Measurements from ENCODE around the gene SMIM33.

DNA sequence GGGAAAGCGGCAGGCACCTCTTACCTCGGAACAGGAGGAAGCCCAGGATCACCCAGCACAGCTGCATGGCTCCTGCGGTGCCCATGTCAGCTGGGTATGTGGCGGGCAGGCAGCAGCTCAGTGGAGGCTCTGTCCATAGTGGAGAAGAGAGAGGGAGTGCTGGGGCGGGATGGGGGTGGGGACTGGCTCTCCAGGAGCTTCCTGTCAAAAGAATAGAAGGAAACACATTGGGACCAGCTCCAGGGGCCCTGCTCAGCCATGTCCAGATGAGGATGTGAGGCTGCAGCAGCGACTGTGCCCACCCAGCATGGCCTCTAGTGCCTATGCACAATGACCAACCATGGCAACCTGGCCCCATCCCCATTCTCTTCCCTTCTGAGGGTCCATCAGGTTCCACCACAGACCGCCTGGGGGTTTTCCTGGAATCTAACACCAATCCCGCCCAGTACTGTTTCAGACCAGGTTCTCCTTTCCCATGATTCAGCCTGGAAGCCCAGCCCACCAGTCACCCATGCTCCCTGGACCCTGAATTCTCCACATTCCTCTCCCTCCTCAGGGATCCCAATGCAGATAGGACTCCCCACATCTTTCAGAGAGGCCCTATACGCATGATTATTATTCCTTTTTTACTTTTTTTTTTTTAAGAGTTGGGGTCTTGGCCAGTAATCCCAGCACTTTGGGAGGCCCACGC is 8.1 kb upstream of the SMIM33 start, which contains the start of gene ECSCR:
- TF ChIP-seq, protein P1, sequence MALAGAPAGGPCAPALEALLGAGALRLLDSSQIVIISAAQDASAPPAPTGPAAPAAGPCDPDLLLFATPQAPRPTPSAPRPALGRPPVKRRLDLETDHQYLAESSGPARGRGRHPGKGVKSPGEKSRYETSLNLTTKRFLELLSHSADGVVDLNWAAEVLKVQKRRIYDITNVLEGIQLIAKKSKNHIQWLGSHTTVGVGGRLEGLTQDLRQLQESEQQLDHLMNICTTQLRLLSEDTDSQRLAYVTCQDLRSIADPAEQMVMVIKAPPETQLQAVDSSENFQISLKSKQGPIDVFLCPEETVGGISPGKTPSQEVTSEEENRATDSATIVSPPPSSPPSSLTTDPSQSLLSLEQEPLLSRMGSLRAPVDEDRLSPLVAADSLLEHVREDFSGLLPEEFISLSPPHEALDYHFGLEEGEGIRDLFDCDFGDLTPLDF (CRISPR knock-in tag; IDR thresholded peaks at IDR 0.05), result no peak
- no peak for TF ChIP-seq ZNF121 (CRISPR knock-in tag; IDR thresholded peaks at IDR 0.05)
- no peak for TF ChIP-seq FOXP1 (CRISPR knock-in tag; IDR thresholded peaks at IDR 0.05; ENCODE audit: borderline replicate concordance)
- no peak for TF ChIP-seq ZNF263 (CRISPR knock-in tag; IDR thresholded peaks at IDR 0.05; ENCODE audit: low read depth)
- TF ChIP-seq, protein P2, sequence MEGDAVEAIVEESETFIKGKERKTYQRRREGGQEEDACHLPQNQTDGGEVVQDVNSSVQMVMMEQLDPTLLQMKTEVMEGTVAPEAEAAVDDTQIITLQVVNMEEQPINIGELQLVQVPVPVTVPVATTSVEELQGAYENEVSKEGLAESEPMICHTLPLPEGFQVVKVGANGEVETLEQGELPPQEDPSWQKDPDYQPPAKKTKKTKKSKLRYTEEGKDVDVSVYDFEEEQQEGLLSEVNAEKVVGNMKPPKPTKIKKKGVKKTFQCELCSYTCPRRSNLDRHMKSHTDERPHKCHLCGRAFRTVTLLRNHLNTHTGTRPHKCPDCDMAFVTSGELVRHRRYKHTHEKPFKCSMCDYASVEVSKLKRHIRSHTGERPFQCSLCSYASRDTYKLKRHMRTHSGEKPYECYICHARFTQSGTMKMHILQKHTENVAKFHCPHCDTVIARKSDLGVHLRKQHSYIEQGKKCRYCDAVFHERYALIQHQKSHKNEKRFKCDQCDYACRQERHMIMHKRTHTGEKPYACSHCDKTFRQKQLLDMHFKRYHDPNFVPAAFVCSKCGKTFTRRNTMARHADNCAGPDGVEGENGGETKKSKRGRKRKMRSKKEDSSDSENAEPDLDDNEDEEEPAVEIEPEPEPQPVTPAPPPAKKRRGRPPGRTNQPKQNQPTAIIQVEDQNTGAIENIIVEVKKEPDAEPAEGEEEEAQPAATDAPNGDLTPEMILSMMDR (IDR thresholded peaks at IDR 0.05), result no peak
